ENCODE measurements around the gene CISD3. TPM values are rescaled to one million over a fixed set of nuclear protein-coding genes. Genes with fewer than 3 reads are reported as not detected.

Gene CISD3
- total RNA-seq, 2 donors from 2014 or later, result 48.3 to 58.7 TPM

GRCh38 chr17:38748149-38748891 lies 18.2 kb downstream of the CISD3 start, which contains the start of gene PCGF2:
Gene PCGF2 (minus strand): TSS chr17:38748336. CDS start chr17:38740402, 7,934 bp downstream.
- no peak for DNase-seq (ENCODE audit: low spot score)
- Mint-ChIP-seq H3K4me3 (peak within 1 kb of the TSS; percentile 75), H3K9me3 (no peaks in the 10 kb centered on the region), H3K36me3 (peaks cover 6% of the 10 kb centered on the region), H3K4me1 (ENCODE audit: low read depth in 2 of 2) (peaks cover 23 to 40% of the 10 kb centered on the region in 2 donors), H3K27me3 (peaks cover 36 to 37% of the 10 kb centered on the region in 2 donors), H3K27ac (no peak within 1 kb of the TSS)
- ATAC-seq, result no peak

GRCh38 chr17:38748892-38749222 lies 18.7 kb downstream of the CISD3 start:
- DNase-seq (ENCODE audit: low spot score) (no peak), ATAC-seq (no peak)
- Mint-ChIP-seq H3K4me3 (no peak overlapping the region), H3K9me3 (no peaks in the 10 kb centered on the region), H3K36me3 (peaks cover 10% of the 10 kb centered on the region), H3K4me1 (ENCODE audit: low read depth in 2 of 2) (peaks cover 28 to 45% of the 10 kb centered on the region in 2 donors), H3K27me3 (peaks cover 32 to 36% of the 10 kb centered on the region in 2 donors), H3K27ac (no peak overlapping the region)

GRCh38 chr17:38749223-38750043 lies 19.3 kb downstream of the CISD3 start:
- Mint-ChIP-seq H3K27me3 (peaks cover 31 to 32% of the 10 kb centered on the region in 2 donors), H3K4me1 (ENCODE audit: low read depth in 2 of 2) (peaks cover 30 to 46% of the 10 kb centered on the region in 2 donors), H3K36me3 (peaks cover 13% of the 10 kb centered on the region), H3K27ac (no peak overlapping the region), H3K9me3 (no peaks in the 10 kb centered on the region), H3K4me3 (peak overlapping the region; percentile 40)
- ATAC-seq, result no peak
- no peak for DNase-seq (ENCODE audit: low spot score)

GRCh38 chr17:38750044-38750311 lies 19.8 kb downstream of the CISD3 start:
- Mint-ChIP-seq H3K27ac (no peak overlapping the region), H3K9me3 (no peaks in the 10 kb centered on the region), H3K4me1 (ENCODE audit: low read depth in 2 of 2) (peaks cover 30 to 50% of the 10 kb centered on the region in 2 donors), H3K36me3 (peaks cover 16% of the 10 kb centered on the region), H3K27me3 (peaks cover 25 to 28% of the 10 kb centered on the region in 2 donors), H3K4me3 (peak overlapping the region; percentile 40)
- DNase-seq (ENCODE audit: low spot score) (no peak), ATAC-seq (no peak)

- DNase-seq (ENCODE audit: low spot score), result no peak
- Mint-ChIP-seq H3K27me3 (peaks cover 25 to 28% of the 10 kb centered on the region in 2 donors), H3K4me1 (ENCODE audit: low read depth in 2 of 2) (peaks cover 30 to 50% of the 10 kb centered on the region in 2 donors)
These were observed 20.4 kb downstream of the CISD3 start for GRCh38 chr17:38750312-38751121.

GRCh38 chr17:38751144-38751807 lies 21.1 kb downstream of the CISD3 start:
- no peak for DNase-seq (ENCODE audit: low spot score)
- Mint-ChIP-seq H3K36me3 (peaks cover 16% of the 10 kb centered on the region), H3K27me3 (peaks cover 18 to 23% of the 10 kb centered on the region in 2 donors), H3K9me3 (no peaks in the 10 kb centered on the region), H3K4me3 (peak overlapping the region; percentile 92), H3K27ac (peak overlapping the region; percentile 89 to 95), H3K4me1 (ENCODE audit: low read depth in 2 of 2) (peaks cover 30 to 49% of the 10 kb centered on the region in 2 donors)
- no peak for ATAC-seq

More at GRCh38 chr17:38750312-38751121, 20.4 kb downstream of the CISD3 start:
- H3K27ac Mint-ChIP-seq, result peak overlapping the region; percentile 89 to 95
- H3K9me3 Mint-ChIP-seq, result no peaks in the 10 kb centered on the region
- peaks cover 16% of the 10 kb centered on the region for H3K36me3 Mint-ChIP-seq
- H3K4me3 Mint-ChIP-seq, result peak overlapping the region; percentile 92
- ATAC-seq, result no peak

- Mint-ChIP-seq H3K9me3 (no peaks in the 10 kb centered on the region), H3K27ac (peak overlapping the region; percentile 89 to 95), H3K4me1 (ENCODE audit: low read depth in 2 of 2) (peaks cover 30 to 44% of the 10 kb centered on the region in 2 donors), H3K27me3 (peaks cover 12 to 17% of the 10 kb centered on the region in 2 donors), H3K36me3 (peaks cover 16% of the 10 kb centered on the region), H3K4me3 (peak overlapping the region; percentile 92)
- DNase-seq (ENCODE audit: low spot score) (peak; percentile 80), ATAC-seq (peak; percentile 55 to 72)
These were observed 21.7 kb downstream of the CISD3 start for GRCh38 chr17:38751808-38752307.

- Mint-ChIP-seq H3K36me3 (peaks cover 16% of the 10 kb centered on the region), H3K4me1 (ENCODE audit: low read depth in 2 of 2) (peaks cover 30 to 44% of the 10 kb centered on the region in 2 donors), H3K9me3 (no peaks in the 10 kb centered on the region), H3K27ac (peak within 1 kb of the TSS; percentile 89 to 95), H3K4me3 (peak within 1 kb of the TSS; percentile 92), H3K27me3 (peaks cover 12 to 16% of the 10 kb centered on the region in 2 donors)
- ATAC-seq, result peak; percentile 94 to 95
- DNase-seq (ENCODE audit: low spot score), result peak; percentile 97
These were observed 22.3 kb downstream of the CISD3 start, which contains the start of gene PSMB3 for GRCh38 chr17:38752308-38753070. Gene PSMB3 (plus strand): TSS chr17:38752741. CDS start chr17:38752827, 86 bp downstream.

GRCh38 chr17:38753071-38753506 lies 22.9 kb downstream of the CISD3 start:
- no peak for ATAC-seq
- Mint-ChIP-seq H3K4me1 (ENCODE audit: low read depth in 2 of 2) (peaks cover 30 to 41% of the 10 kb centered on the region in 2 donors), H3K27me3 (peaks cover 12 to 14% of the 10 kb centered on the region in 2 donors), H3K27ac (peak overlapping the region; percentile 89 to 95), H3K4me3 (peak overlapping the region; percentile 92), H3K36me3 (peaks cover 16% of the 10 kb centered on the region), H3K9me3 (no peaks in the 10 kb centered on the region)
- no peak for DNase-seq (ENCODE audit: low spot score)

GRCh38 chr17:38761612-38762011 lies 31.5 kb downstream of the CISD3 start:
- ATAC-seq, result no peak
- Mint-ChIP-seq H3K27me3 (no peaks in the 10 kb centered on the region), H3K27ac (peak overlapping the region; percentile 10 to 26), H3K9me3 (no peaks in the 10 kb centered on the region), H3K36me3 (peaks cover 26% of the 10 kb centered on the region), H3K4me1 (ENCODE audit: low read depth in 2 of 2) (peaks cover 14 to 15% of the 10 kb centered on the region in 2 donors), H3K4me3 (no peak overlapping the region)
- no peak for DNase-seq (ENCODE audit: low spot score)

GRCh38 chr17:38762231-38762630 lies 32.1 kb downstream of the CISD3 start:
- DNase-seq (ENCODE audit: low spot score) (no peak), ATAC-seq (no peak)
- no peaks in the 10 kb centered on the region for H3K27me3 Mint-ChIP-seq
- H3K27ac Mint-ChIP-seq, result peak overlapping the region in 1 of 2 donors; percentile 10
- H3K9me3 Mint-ChIP-seq, result no peaks in the 10 kb centered on the region
- H3K4me1 Mint-ChIP-seq (ENCODE audit: low read depth in 2 of 2), result peaks cover 14 to 16% of the 10 kb centered on the region in 2 donors
- H3K4me3 Mint-ChIP-seq, result no peak overlapping the region
- H3K36me3 Mint-ChIP-seq, result peaks cover 29% of the 10 kb centered on the region

- Mint-ChIP-seq H3K36me3 (peaks cover 23% of the 10 kb centered on the region), H3K27ac (peak overlapping the region; percentile 50 to 58), H3K4me1 (ENCODE audit: low read depth in 2 of 2) (peaks cover 5 to 11% of the 10 kb centered on the region in 2 donors), H3K9me3 (no peaks in the 10 kb centered on the region), H3K4me3 (no peak overlapping the region), H3K27me3 (no peaks in the 10 kb centered on the region)
- DNase-seq (ENCODE audit: low spot score), result no peak
- ATAC-seq, result no peak
These were observed 36.2 kb downstream of the CISD3 start for GRCh38 chr17:38766341-38766740.

Data from natural killer cell treated with Interleukin-12 subunit alpha and Interleukin-12 subunit beta and Interleukin-15 and Interleukin-18, amount 100 ng/mL, for 72 hours (primary cell).